ENCODE data around the gene KRTAP22-2.

GRCh38 chr21:30613836-30614235 lies 23.6 kb upstream of the KRTAP22-2 start, which contains the start of gene KRTAP6-1:
- TF ChIP-seq CTCF (IDR thresholded peaks at IDR 0.05): no peak
- no peak for TF ChIP-seq POLR2A (IDR thresholded peaks at IDR 0.05)
